Naive thymus-derived CD4-positive, alpha-beta T cell (primary cell): ENCODE results near the gene SLC2A11. TPM values are rescaled to one million over a fixed set of nuclear protein-coding genes. Genes with fewer than 3 reads are reported as not detected.

Experiments used
- ATAC-seq: fragments of 150-1000 bp; cut with Tn5 transposase; 2 replicates; pipeline ENCODE4 v1.10.0; 2021; ENCODE audit warnings: mild to moderate bottlenecking, moderate library complexity
- CTCF ChIA-PET: fragments of 350-600 bp; sonication (Branson Sonifier 250); formaldehyde crosslinking; loops from one replicate; lab custom pipeline; 2021; ENCODE audit warnings: antibody characterized with exemption; lab: Charles Lee
- POLR2A ChIA-PET: fragments of 350-600 bp; sonication (Branson Sonifier 250); formaldehyde crosslinking; loops from one replicate; lab custom pipeline; 2021; ENCODE audit warnings: antibody characterized with exemption, inconsistent platforms; lab: Charles Lee
- DNase-seq, 9 donors: peaks; one replicate each; pipeline versions ENCODE4 v3.0.0 to v3.0.0-alpha.2; 2020 to 2022; ENCODE audit warnings: mixed read lengths in 1 of 9
- H3K27ac ChIP-seq: one replicate; pipeline ENCODE4 v1.7.0; 2013; ENCODE audit warnings: mild to moderate bottlenecking, low read depth, low read length, moderate library complexity
- H3K27me3 ChIP-seq, 2 donors: one replicate each; pipeline ENCODE4 v1.7.0; 2013; ENCODE audit warnings: low read length in 2 of 2, mild to moderate bottlenecking in 2 of 2, moderate library complexity in 2 of 2; ENCODE audit not compliant: control insufficient read depth in 2 of 2, insufficient read depth in 2 of 2
- H3K36me3 ChIP-seq, 3 experiments: 1 replicate in 2 of 3; 2 replicates in 1 of 3; pipeline ENCODE4 v1.7.0; 2013; ENCODE audit warnings: low read length in 3 of 3, mild to moderate bottlenecking in 3 of 3, moderate library complexity in 1 of 3; ENCODE audit not compliant: insufficient read depth in 3 of 3, control insufficient read depth in 2 of 3
- H3K4me1 ChIP-seq, 2 donors: one replicate each; pipeline ENCODE4 v1.7.0; 2013; ENCODE audit warnings: low read length in 2 of 2, mild to moderate bottlenecking in 2 of 2, moderate library complexity in 1 of 2; ENCODE audit not compliant: control insufficient read depth in 2 of 2, insufficient read depth in 2 of 2
- H3K4me3 ChIP-seq: 2 replicates; pipeline ENCODE4 v1.7.0; 2013; ENCODE audit warnings: mild to moderate bottlenecking, low read length
- H3K9me3 ChIP-seq, 3 experiments: 1 replicate in 2 of 3; 2 replicates in 1 of 3; pipeline ENCODE4 v1.7.0; 2013; ENCODE audit warnings: low read length in 3 of 3; ENCODE audit not compliant: control insufficient read depth in 2 of 3
- H3K27ac Mint-ChIP-seq, 9 donors: one replicate each; pipeline ENCODE4 v1.8.0; 2020 to 2022; ENCODE audit warnings: mixed read lengths in 9 of 9, mild to moderate bottlenecking in 8 of 9, moderate library complexity in 5 of 9, inconsistent platforms in 2 of 9
- H3K27me3 Mint-ChIP-seq, 5 donors: one replicate each; pipeline ENCODE4 v1.8.0; 2021 to 2022; ENCODE audit warnings: mixed read lengths in 5 of 5, mild to moderate bottlenecking in 1 of 5
- H3K36me3 Mint-ChIP-seq, 5 donors: one replicate each; pipeline ENCODE4 v1.8.0; 2020 to 2022; ENCODE audit warnings: mixed read lengths in 5 of 5, mild to moderate bottlenecking in 3 of 5, inconsistent platforms in 1 of 5
- H3K4me1 Mint-ChIP-seq, 7 donors: one replicate each; pipeline ENCODE4 v1.8.0; 2020 to 2022; ENCODE audit warnings: mixed read lengths in 7 of 7, mild to moderate bottlenecking in 3 of 7, inconsistent platforms in 1 of 7
- H3K4me3 Mint-ChIP-seq, 10 donors: one replicate each; pipeline ENCODE4 v1.8.0; 2020 to 2022; ENCODE audit warnings: mild to moderate bottlenecking in 10 of 10, mixed read lengths in 10 of 10, moderate library complexity in 6 of 10, inconsistent platforms in 2 of 10
- H3K9me3 Mint-ChIP-seq, 11 donors: one replicate each; pipeline ENCODE4 v1.8.0; 2020 to 2022; ENCODE audit warnings: mixed read lengths in 11 of 11, mild to moderate bottlenecking in 4 of 11, inconsistent platforms in 1 of 11, moderate library complexity in 1 of 11
- intact Hi-C, 2 donors: fragments of 100-400 bp; cut with micrococcal nuclease; formaldehyde crosslinking; loops; one replicate each; pipeline ENCODE4 v1.15.1; 2023
- polyA plus RNA-seq, 2 donors: library from polyadenylated mRNA; unstranded; fragments of 300-500 nt; fragmentation: Illumina TruSeq; gene quantifications; one replicate each; pipeline ENCODE4 v1.2.3, GENCODE V29; 2021
- total RNA-seq, 6 experiments: library from RNA in 5 of 6; stranded (reverse) in 5 of 6; gene quantifications; 1 replicate in 5 of 6; 2 replicates in 1 of 6; pipeline ENCODE4 v1.2.3 and lab custom pipeline; 2021 to 2026

The SLC2A11 gene
- total and polyA plus RNA-seq, 7 experiments from 2014 or later = 5.9 to 29.7 (median 10.9) TPM

GRCh38 chr22:23835484-23836144 lies 22.1 kb upstream of the SLC2A11 start:
- Mint-ChIP-seq H3K27me3 (peaks cover 0 to 5% (median 0%) of the 10 kb centered on the region in 5 donors), H3K9me3 (no peaks in the 10 kb centered on the region), H3K4me3 (peak overlapping the region in 1 of 10 donors; percentile 7), H3K36me3 (peaks cover 0 to 5% (median 0%) of the 10 kb centered on the region in 5 donors), H3K27ac (peak overlapping the region in 5 of 9 donors; percentile 38 to 51 (median 48)), H3K4me1 (peaks cover 14 to 27% (median 20%) of the 10 kb centered on the region in 7 donors)
- Histone ChIP-seq H3K36me3 (peaks cover 0 to 52% (median 0%) of the 10 kb centered on the region in 3 experiments), H3K27ac (no peak overlapping the region), H3K4me1 (peaks cover 4 to 5% of the 10 kb centered on the region in 2 donors), H3K27me3 (no peaks in the 10 kb centered on the region), H3K4me3 (no peak overlapping the region), H3K9me3 (no peaks in the 10 kb centered on the region)
- DNase-seq = no peak
- intact Hi-C loops = no loop called here
- no peak for ATAC-seq
- CTCF ChIA-PET = no interaction called here
- POLR2A ChIA-PET = interaction anchor here (0.6 kb wide), 1 partner anchor 21 kb away, joined by 3 read pairs; no protein-coding TSS in a partner anchor

GRCh38 chr22:23836281-23836680 lies 21.4 kb upstream of the SLC2A11 start:
- no peak for DNase-seq
- peak overlapping the region in 3 of 9 donors; percentile 48 to 62 (median 55) for H3K27ac Mint-ChIP-seq
- intact Hi-C loops = no loop called here
- ChIA-PET POLR2A (no interaction called here), CTCF (interaction anchor here (0.7 kb wide), 1 partner anchor 49 kb away, joined by 3 read pairs; the partner anchor contains the start of gene SMARCB1)
- H3K9me3 Mint-ChIP-seq = no peaks in the 10 kb centered on the region
- no peaks in the 10 kb centered on the region for H3K9me3 ChIP-seq
- H3K36me3 ChIP-seq = peaks cover 0 to 48% (median 0%) of the 10 kb centered on the region in 3 experiments
- peaks cover 0 to 7% (median 0%) of the 10 kb centered on the region in 5 donors for H3K27me3 Mint-ChIP-seq
- H3K4me3 Mint-ChIP-seq = peak overlapping the region in 2 of 10 donors; percentile 27 to 29
- no peak overlapping the region for H3K4me3 ChIP-seq
- H3K4me1 ChIP-seq = peaks cover 4 to 5% of the 10 kb centered on the region in 2 donors
- peaks cover 0 to 1% (median 0%) of the 10 kb centered on the region in 5 donors for H3K36me3 Mint-ChIP-seq
- no peak for ATAC-seq
- H3K4me1 Mint-ChIP-seq = peaks cover 12 to 26% (median 20%) of the 10 kb centered on the region in 7 donors
- no peak overlapping the region for H3K27ac ChIP-seq
- no peaks in the 10 kb centered on the region for H3K27me3 ChIP-seq

GRCh38 chr22:23836692-23837495 lies 20.8 kb upstream of the SLC2A11 start:
- peaks cover 0 to 42% (median 0%) of the 10 kb centered on the region in 3 experiments for H3K36me3 ChIP-seq

GRCh38 chr22:23837496-23837859 lies 20.2 kb upstream of the SLC2A11 start:
- ChIA-PET CTCF (interaction anchor here (0.9 kb wide), 1 partner anchor 20 kb away, joined by 3 read pairs; no protein-coding TSS in a partner anchor), POLR2A (no interaction called here)
- Mint-ChIP-seq H3K27me3 (peaks cover 0 to 7% (median 0%) of the 10 kb centered on the region in 5 donors), H3K4me1 (peaks cover 12 to 26% (median 20%) of the 10 kb centered on the region in 7 donors), H3K9me3 (no peaks in the 10 kb centered on the region), H3K36me3 (peaks cover 0 to 1% (median 0%) of the 10 kb centered on the region in 5 donors), H3K4me3 (peak overlapping the region in 9 of 10 donors; percentile 63 to 96 (median 86)), H3K27ac (peak overlapping the region in 5 of 9 donors; percentile 27 to 84 (median 69))
- Histone ChIP-seq H3K27ac (no peak overlapping the region), H3K4me1 (peaks cover 4 to 5% of the 10 kb centered on the region in 2 donors), H3K9me3 (no peaks in the 10 kb centered on the region), H3K36me3 (peaks cover 0 to 36% (median 0%) of the 10 kb centered on the region in 3 experiments), H3K27me3 (no peaks in the 10 kb centered on the region), H3K4me3 (no peak overlapping the region)
- DNase-seq (no peak), ATAC-seq (no peak)
- intact Hi-C loops = no loop called here

More at GRCh38 chr22:23836692-23837495, 20.8 kb upstream of the SLC2A11 start:
- Mint-ChIP-seq H3K36me3 (peaks cover 0 to 1% (median 0%) of the 10 kb centered on the region in 5 donors), H3K9me3 (no peaks in the 10 kb centered on the region), H3K27ac (peak overlapping the region in 4 of 9 donors; percentile 17 to 70 (median 48)), H3K4me1 (peaks cover 12 to 26% (median 20%) of the 10 kb centered on the region in 7 donors), H3K4me3 (peak overlapping the region in 9 of 10 donors; percentile 27 to 96 (median 67)), H3K27me3 (peaks cover 0 to 7% (median 0%) of the 10 kb centered on the region in 5 donors)
- peaks cover 4 to 5% of the 10 kb centered on the region in 2 donors for H3K4me1 ChIP-seq
- no peak overlapping the region for H3K27ac ChIP-seq
- ChIA-PET CTCF (interaction anchor here (0.7 kb wide), 1 partner anchor 50 kb away, joined by 3 read pairs; the partner anchor contains the start of gene SMARCB1), POLR2A (no interaction called here)
- DNase-seq (no peak), ATAC-seq (no peak)
- H3K4me3 ChIP-seq = no peak overlapping the region
- H3K9me3 ChIP-seq = no peaks in the 10 kb centered on the region
- no peaks in the 10 kb centered on the region for H3K27me3 ChIP-seq
- intact Hi-C loops = no loop called here

GRCh38 chr22:23837911-23838680 lies 19.6 kb upstream of the SLC2A11 start:
- H3K27ac ChIP-seq = peak overlapping the region; percentile 51
- Mint-ChIP-seq H3K27me3 (peaks cover 0 to 7% (median 0%) of the 10 kb centered on the region in 5 donors), H3K36me3 (peaks cover 0 to 1% (median 0%) of the 10 kb centered on the region in 5 donors), H3K27ac (peak overlapping the region; percentile 20 to 93 (median 84)), H3K4me3 (peak overlapping the region; percentile 81 to 96 (median 91)), H3K9me3 (no peaks in the 10 kb centered on the region), H3K4me1 (peaks cover 12 to 26% (median 20%) of the 10 kb centered on the region in 7 donors)
- DNase-seq (no peak), ATAC-seq (no peak)
- H3K27me3 ChIP-seq = no peaks in the 10 kb centered on the region
- POLR2A ChIA-PET = interaction anchor here (1.1 kb wide), 1 partner anchor 56 kb away, joined by 3 read pairs; the partner anchor contains the start of gene MIF
- peaks cover 0 to 30% (median 0%) of the 10 kb centered on the region in 3 experiments for H3K36me3 ChIP-seq
- CTCF ChIA-PET = interaction anchor here (0.9 kb wide), 1 partner anchor 19 kb away, joined by 3 read pairs; no protein-coding TSS in a partner anchor
- peaks cover 4 to 5% of the 10 kb centered on the region in 2 donors for H3K4me1 ChIP-seq
- no peaks in the 10 kb centered on the region for H3K9me3 ChIP-seq
- peak overlapping the region; percentile 39 for H3K4me3 ChIP-seq
- intact Hi-C loops = loop anchor here (2.0 kb wide), 2 partner anchors 19 to 69 kb away; partner anchors contain the start of gene SLC2A11 (in 1 of the 2)
